Measurements from ENCODE around the gene LGALS16. TPM values are rescaled to one million over a fixed set of nuclear protein-coding genes. Genes with fewer than 3 reads are reported as not detected.

LGALS16 gene
- total RNA-seq, 1 experiment from 2014 or later, result not detected

GRCh38 chr19:39637891-39638290 lies 17.8 kb upstream of the LGALS16 start:
- H3K9me3 Mint-ChIP-seq (ENCODE audit: unreplicated experiment), result no peaks in the 10 kb centered on the region
- no peak overlapping the region for H3K4me3 Mint-ChIP-seq (ENCODE audit: unreplicated experiment)
- intact Hi-C loops (cut with micrococcal nuclease), result no loop called here
- no peak for TF ChIP-seq CTCF (IDR thresholded peaks at IDR 0.05; ENCODE audit: unreplicated experiment)
- H3K4me1 Mint-ChIP-seq (ENCODE audit: insufficient read depth, unreplicated experiment), result no peaks in the 10 kb centered on the region
- no peaks in the 10 kb centered on the region for H3K36me3 Mint-ChIP-seq (ENCODE audit: insufficient read depth, unreplicated experiment)
- DNase-seq (ENCODE audit: unreplicated experiment), result no peak
- ChIA-PET POLR2A (interaction anchor here (0.6 kb wide), 1 partner anchor 211 kb away, joined by 4 read pairs; no protein-coding TSS in a partner anchor), CTCF (no interaction called here)
- H3K27me3 Mint-ChIP-seq (ENCODE audit: insufficient read depth, unreplicated experiment), result peaks cover 45% of the 10 kb centered on the region
- no peak overlapping the region for H3K27ac Mint-ChIP-seq (ENCODE audit: low read depth, unreplicated experiment)
- BruUV-seq (replicated peaks), result no TSS peak

- CTCF ChIA-PET, result no interaction called here
- POLR2A ChIA-PET, result no interaction called here
- intact Hi-C loops (cut with micrococcal nuclease), result no loop called here
Observed at GRCh38 chr19:39641773-39642172, 13.9 kb upstream of the LGALS16 start.

GRCh38 chr19:39643591-39643990 lies 12.1 kb upstream of the LGALS16 start:
- ChIA-PET POLR2A (no interaction called here), CTCF (no interaction called here)
- Mint-ChIP-seq H3K4me1 (ENCODE audit: insufficient read depth, unreplicated experiment) (no peaks in the 10 kb centered on the region), H3K36me3 (ENCODE audit: insufficient read depth, unreplicated experiment) (no peaks in the 10 kb centered on the region), H3K9me3 (ENCODE audit: unreplicated experiment) (no peaks in the 10 kb centered on the region), H3K27me3 (ENCODE audit: insufficient read depth, unreplicated experiment) (peaks cover 10% of the 10 kb centered on the region), H3K4me3 (ENCODE audit: unreplicated experiment) (no peak overlapping the region), H3K27ac (ENCODE audit: low read depth, unreplicated experiment) (no peak overlapping the region)
- no TSS peak for BruUV-seq (replicated peaks)
- DNase-seq (ENCODE audit: unreplicated experiment), result no peak
- no peak for TF ChIP-seq CTCF (IDR thresholded peaks at IDR 0.05; ENCODE audit: unreplicated experiment)
- intact Hi-C loops (cut with micrococcal nuclease), result no loop called here

More at GRCh38 chr19:39641773-39642172, 13.9 kb upstream of the LGALS16 start:
- Mint-ChIP-seq H3K27me3 (ENCODE audit: insufficient read depth, unreplicated experiment) (peaks cover 17% of the 10 kb centered on the region), H3K4me3 (ENCODE audit: unreplicated experiment) (no peak overlapping the region), H3K9me3 (ENCODE audit: unreplicated experiment) (no peaks in the 10 kb centered on the region), H3K36me3 (ENCODE audit: insufficient read depth, unreplicated experiment) (no peaks in the 10 kb centered on the region), H3K27ac (ENCODE audit: low read depth, unreplicated experiment) (no peak overlapping the region), H3K4me1 (ENCODE audit: insufficient read depth, unreplicated experiment) (no peaks in the 10 kb centered on the region)
- no peak for TF ChIP-seq CTCF (IDR thresholded peaks at IDR 0.05; ENCODE audit: unreplicated experiment)
- BruUV-seq (replicated peaks), result no TSS peak
- DNase-seq (ENCODE audit: unreplicated experiment), result no peak

- intact Hi-C loops (cut with micrococcal nuclease), result no loop called here
- DNase-seq (ENCODE audit: unreplicated experiment), result peak; percentile 49
- TF ChIP-seq CTCF (IDR thresholded peaks at IDR 0.05; ENCODE audit: unreplicated experiment), result no peak
- Mint-ChIP-seq H3K27me3 (ENCODE audit: insufficient read depth, unreplicated experiment) (peaks cover 29% of the 10 kb centered on the region), H3K36me3 (ENCODE audit: insufficient read depth, unreplicated experiment) (no peaks in the 10 kb centered on the region), H3K4me1 (ENCODE audit: insufficient read depth, unreplicated experiment) (no peaks in the 10 kb centered on the region), H3K4me3 (ENCODE audit: unreplicated experiment) (no peak overlapping the region), H3K27ac (ENCODE audit: low read depth, unreplicated experiment) (no peak overlapping the region), H3K9me3 (ENCODE audit: unreplicated experiment) (no peaks in the 10 kb centered on the region)
- POLR2A ChIA-PET, result interaction anchor here (0.6 kb wide), 3 partner anchors 31 to 679 kb away, joined by 3 to 5 read pairs (median 3); no protein-coding TSS in a partner anchor
- CTCF ChIA-PET, result no interaction called here
- BruUV-seq (replicated peaks), result no TSS peak
Observed at GRCh38 chr19:39645800-39646411, 9.8 kb upstream of the LGALS16 start.
